CD4-positive, CD25-positive, alpha-beta regulatory T cell (primary cell): Measurements from ENCODE around the gene NOS1AP. TPM values are rescaled to one million over a fixed set of nuclear protein-coding genes. Genes with fewer than 3 reads are reported as not detected.

Experiments
- ATAC-seq, 2 donors: fragments of 150-1000 bp; cut with Tn5 transposase; one replicate each; pipeline ENCODE4 v1.10.0; 2021; ENCODE audit warnings: low read depth in 2 of 2, moderate number of reproducible peaks in 2 of 2, moderate library complexity in 1 of 2
- DNase-seq, 3 donors: peaks; one replicate each; pipeline versions ENCODE4 v3.0.0 to v3.0.0-alpha.2; 2012 to 2022; ENCODE audit warnings: mixed read lengths in 1 of 3
- H3K27ac ChIP-seq: one replicate; pipeline ENCODE4 v1.7.0; 2013; ENCODE audit warnings: mild to moderate bottlenecking, low read length; ENCODE audit not compliant: insufficient read depth, poor library complexity, severe bottlenecking
- H3K27me3 ChIP-seq: one replicate; pipeline ENCODE4 v1.7.0; 2013; ENCODE audit warnings: low read length; ENCODE audit not compliant: control insufficient read depth, insufficient read depth
- H3K36me3 ChIP-seq: one replicate; pipeline ENCODE4 v1.7.0; 2013; ENCODE audit warnings: mild to moderate bottlenecking, low read length, moderate library complexity; ENCODE audit not compliant: control insufficient read depth, insufficient read depth
- H3K4me1 ChIP-seq: 2 replicates; pipeline ENCODE4 v1.7.0; 2013; ENCODE audit warnings: mild to moderate bottlenecking, low read length; ENCODE audit not compliant: insufficient read depth, control insufficient read depth, poor library complexity, severe bottlenecking
- H3K4me3 ChIP-seq: one replicate; pipeline ENCODE4 v1.7.0; 2013; ENCODE audit warnings: low read depth, mild to moderate bottlenecking, low read length, moderate library complexity
- H3K9me3 ChIP-seq, 2 experiments: 1 replicate in 1 of 2; 2 replicates in 1 of 2; pipeline ENCODE4 v1.7.0; 2013; ENCODE audit warnings: low read length in 2 of 2, mild to moderate bottlenecking in 1 of 2, moderate library complexity in 1 of 2; ENCODE audit not compliant: control insufficient read depth in 2 of 2
- H3K27ac Mint-ChIP-seq, 3 donors: one replicate each; pipeline ENCODE4 v1.8.0; 2020 to 2022; ENCODE audit warnings: mild to moderate bottlenecking in 3 of 3, mixed read lengths in 3 of 3, moderate library complexity in 2 of 3
- H3K27me3 Mint-ChIP-seq: one replicate; pipeline ENCODE4 v1.8.0; 2022; ENCODE audit warnings: mild to moderate bottlenecking, mixed read lengths
- H3K36me3 Mint-ChIP-seq: one replicate; pipeline ENCODE4 v1.8.0; 2020; ENCODE audit warnings: mixed read lengths
- H3K4me1 Mint-ChIP-seq, 4 donors: one replicate each; pipeline ENCODE4 v1.8.0; 2020 to 2022; ENCODE audit warnings: mixed read lengths in 4 of 4, mild to moderate bottlenecking in 1 of 4
- H3K4me3 Mint-ChIP-seq, 4 donors: one replicate each; pipeline ENCODE4 v1.8.0; 2020 to 2022; ENCODE audit warnings: mild to moderate bottlenecking in 4 of 4, mixed read lengths in 4 of 4, moderate library complexity in 3 of 4
- H3K9me3 Mint-ChIP-seq, 7 donors: one replicate each; pipeline ENCODE4 v1.8.0; 2020 to 2022; ENCODE audit warnings: mixed read lengths in 7 of 7, mild to moderate bottlenecking in 3 of 7, moderate library complexity in 2 of 7
- polyA plus RNA-seq, 4 donors: library from polyadenylated mRNA; unstranded; fragments of 300-500 nt; fragmentation: Illumina TruSeq; gene quantifications; one replicate each; pipeline ENCODE4 v1.2.3, GENCODE V29; 2021
- total RNA-seq: library from RNA; stranded (reverse); gene quantifications from one replicate; pipeline ENCODE4 v1.2.3, GENCODE V29; 2022

NOS1AP gene
- total and polyA plus RNA-seq, 5 donors from 2014 or later: not detected

- H3K4me3 Mint-ChIP-seq: no peak overlapping the region
- Histone ChIP-seq H3K27ac (no peak overlapping the region), H3K4me3 (no peak overlapping the region), H3K36me3 (no peaks in the 10 kb centered on the region), H3K4me1 (no peaks in the 10 kb centered on the region), H3K9me3 (no peaks in the 10 kb centered on the region), H3K27me3 (no peaks in the 10 kb centered on the region)
- H3K9me3 Mint-ChIP-seq: peaks cover 0 to 1% (median 0%) of the 10 kb centered on the region in 7 donors
- H3K27me3 Mint-ChIP-seq: peaks cover 14% of the 10 kb centered on the region
- DNase-seq (no peak), ATAC-seq (no peak)
- no peaks in the 10 kb centered on the region for H3K36me3 Mint-ChIP-seq
- H3K4me1 Mint-ChIP-seq: no peaks in the 10 kb centered on the region
- no peak overlapping the region for H3K27ac Mint-ChIP-seq
Observed at GRCh38 chr1:162326559-162326958, 257.1 kb downstream of the NOS1AP start.

DNA sequence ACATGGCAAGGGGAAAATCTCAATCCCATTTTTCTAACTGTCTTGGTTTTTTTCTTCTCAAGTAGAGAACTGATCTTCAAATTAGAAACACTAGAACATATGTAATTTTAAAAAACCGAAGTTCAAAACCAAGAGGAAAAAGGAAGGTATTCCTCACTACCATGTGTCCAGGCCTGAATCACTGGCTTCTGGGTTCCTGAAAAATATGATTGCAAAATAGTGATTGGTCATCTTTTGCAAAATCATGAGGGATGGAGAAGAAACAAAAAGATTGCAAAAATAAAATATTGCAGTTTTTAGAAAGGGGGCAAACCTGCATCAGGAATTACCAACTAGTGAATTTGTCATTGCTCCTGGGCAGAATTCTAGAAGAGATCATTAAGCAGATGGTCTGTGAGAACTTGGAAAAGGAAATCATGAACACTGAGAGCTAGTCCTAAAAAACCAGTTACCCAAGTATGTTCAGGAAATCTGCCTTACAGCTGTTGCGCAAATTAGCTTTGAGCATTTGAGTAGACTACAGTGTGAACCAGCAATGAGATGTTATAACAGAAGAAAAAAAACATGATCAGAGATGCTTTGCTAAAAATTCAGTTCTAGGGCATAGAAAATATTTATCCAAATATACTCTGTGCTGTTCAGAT lies 257.8 kb downstream of the NOS1AP start:
- no peaks in the 10 kb centered on the region for H3K9me3 ChIP-seq
- H3K27me3 ChIP-seq: no peaks in the 10 kb centered on the region
- no peaks in the 10 kb centered on the region for H3K36me3 ChIP-seq
- Mint-ChIP-seq H3K27me3 (peaks cover 9% of the 10 kb centered on the region), H3K4me3 (no peak overlapping the region), H3K4me1 (no peaks in the 10 kb centered on the region), H3K36me3 (no peaks in the 10 kb centered on the region), H3K27ac (no peak overlapping the region), H3K9me3 (peaks cover 0 to 1% (median 0%) of the 10 kb centered on the region in 7 donors)
- no peak overlapping the region for H3K27ac ChIP-seq
- DNase-seq: no peak
- H3K4me3 ChIP-seq: no peak overlapping the region
- ATAC-seq: no peak
- H3K4me1 ChIP-seq: no peaks in the 10 kb centered on the region

GRCh38 chr1:162327788-162328165 lies 258.3 kb downstream of the NOS1AP start:
- ATAC-seq (no peak), DNase-seq (no peak)
- Histone ChIP-seq H3K4me3 (no peak overlapping the region), H3K4me1 (no peaks in the 10 kb centered on the region), H3K27me3 (no peaks in the 10 kb centered on the region), H3K9me3 (no peaks in the 10 kb centered on the region), H3K27ac (no peak overlapping the region), H3K36me3 (no peaks in the 10 kb centered on the region)
- Mint-ChIP-seq H3K4me3 (no peak overlapping the region), H3K27ac (no peak overlapping the region), H3K4me1 (no peaks in the 10 kb centered on the region), H3K27me3 (peaks cover 9% of the 10 kb centered on the region), H3K36me3 (no peaks in the 10 kb centered on the region), H3K9me3 (peaks cover 0 to 1% (median 0%) of the 10 kb centered on the region in 7 donors)

DNA sequence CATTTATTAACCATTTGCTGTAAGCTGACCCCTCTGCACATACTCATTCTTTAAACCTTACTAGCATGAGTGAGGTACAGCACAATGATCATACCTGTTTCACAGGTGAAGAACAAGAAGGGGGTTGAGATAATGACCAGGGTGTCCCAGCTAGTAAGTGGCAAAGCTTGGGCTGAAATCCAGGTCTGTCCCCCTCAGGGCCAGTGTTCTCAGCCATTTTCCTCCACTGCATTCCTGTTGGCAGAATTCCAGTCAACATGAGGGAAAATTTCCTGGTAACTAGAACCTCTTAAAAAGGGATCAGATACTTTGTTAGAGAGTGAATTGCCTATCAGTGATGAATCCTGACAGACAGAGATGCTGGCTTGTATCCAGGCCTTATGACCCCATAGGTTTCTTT lies 259.0 kb downstream of the NOS1AP start:
- peaks cover 0 to 1% (median 0%) of the 10 kb centered on the region in 7 donors for H3K9me3 Mint-ChIP-seq
- H3K27ac ChIP-seq: no peak overlapping the region
- no peak overlapping the region for H3K27ac Mint-ChIP-seq
- no peak overlapping the region for H3K4me3 Mint-ChIP-seq
- H3K27me3 ChIP-seq: no peaks in the 10 kb centered on the region
- no peaks in the 10 kb centered on the region for H3K36me3 Mint-ChIP-seq
- H3K4me3 ChIP-seq: no peak overlapping the region
- H3K9me3 ChIP-seq: no peaks in the 10 kb centered on the region
- ATAC-seq (no peak), DNase-seq (no peak)
- no peaks in the 10 kb centered on the region for H3K36me3 ChIP-seq
- peaks cover 9% of the 10 kb centered on the region for H3K27me3 Mint-ChIP-seq
- H3K4me1 Mint-ChIP-seq: no peaks in the 10 kb centered on the region
- H3K4me1 ChIP-seq: no peaks in the 10 kb centered on the region

GRCh38 chr1:162329826-162330225 lies 260.3 kb downstream of the NOS1AP start:
- DNase-seq (no peak), ATAC-seq (no peak)
- Mint-ChIP-seq H3K4me1 (no peaks in the 10 kb centered on the region), H3K36me3 (no peaks in the 10 kb centered on the region), H3K4me3 (no peak overlapping the region), H3K9me3 (peaks cover 0 to 1% (median 0%) of the 10 kb centered on the region in 7 donors), H3K27me3 (peaks cover 15% of the 10 kb centered on the region), H3K27ac (no peak overlapping the region)
- Histone ChIP-seq H3K27me3 (no peaks in the 10 kb centered on the region), H3K4me3 (no peak overlapping the region), H3K27ac (no peak overlapping the region), H3K4me1 (no peaks in the 10 kb centered on the region), H3K9me3 (no peaks in the 10 kb centered on the region), H3K36me3 (no peaks in the 10 kb centered on the region)

DNA sequence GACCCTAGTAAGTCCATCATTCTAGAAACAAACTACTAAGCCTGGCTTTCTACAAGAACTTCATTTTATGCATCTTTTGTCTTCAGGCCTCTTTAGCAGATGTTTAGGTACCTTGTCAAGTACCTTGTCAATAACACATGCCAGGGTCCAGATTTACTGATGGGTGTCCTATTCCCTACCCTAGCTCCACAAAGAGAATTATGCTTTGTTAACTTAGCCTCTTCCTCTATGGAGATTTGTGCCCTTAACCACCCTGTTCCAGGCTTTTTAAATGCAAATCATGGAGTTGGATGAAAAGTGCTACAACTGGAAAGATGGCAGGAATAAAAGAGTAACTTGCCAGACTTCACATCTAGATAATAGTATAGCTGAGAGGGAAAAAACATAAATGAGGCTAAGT lies 264.5 kb downstream of the NOS1AP start:
- Histone ChIP-seq H3K36me3 (no peaks in the 10 kb centered on the region), H3K9me3 (no peaks in the 10 kb centered on the region), H3K4me1 (no peaks in the 10 kb centered on the region), H3K27ac (no peak overlapping the region), H3K4me3 (no peak overlapping the region), H3K27me3 (no peaks in the 10 kb centered on the region)
- Mint-ChIP-seq H3K27ac (no peak overlapping the region), H3K27me3 (peaks cover 14% of the 10 kb centered on the region), H3K4me3 (no peak overlapping the region), H3K9me3 (peaks cover 0 to 1% (median 0%) of the 10 kb centered on the region in 7 donors), H3K36me3 (no peaks in the 10 kb centered on the region), H3K4me1 (no peaks in the 10 kb centered on the region)
- ATAC-seq: no peak
- DNase-seq: no peak

- no peak for ATAC-seq
- no peaks in the 10 kb centered on the region for H3K9me3 ChIP-seq
- H3K27me3 Mint-ChIP-seq: peaks cover 14% of the 10 kb centered on the region
- H3K36me3 Mint-ChIP-seq: no peaks in the 10 kb centered on the region
- no peak for DNase-seq
- no peak overlapping the region for H3K4me3 Mint-ChIP-seq
- H3K27me3 ChIP-seq: peaks cover 3% of the 10 kb centered on the region
- no peak overlapping the region for H3K27ac ChIP-seq
- H3K36me3 ChIP-seq: no peaks in the 10 kb centered on the region
- H3K4me1 Mint-ChIP-seq: no peaks in the 10 kb centered on the region
- no peak overlapping the region for H3K4me3 ChIP-seq
- H3K4me1 ChIP-seq: no peaks in the 10 kb centered on the region
- H3K9me3 Mint-ChIP-seq: peaks cover 0 to 1% (median 0%) of the 10 kb centered on the region in 7 donors
- no peak overlapping the region for H3K27ac Mint-ChIP-seq
Observed at GRCh38 chr1:162335126-162335525, 265.6 kb downstream of the NOS1AP start.

DNA sequence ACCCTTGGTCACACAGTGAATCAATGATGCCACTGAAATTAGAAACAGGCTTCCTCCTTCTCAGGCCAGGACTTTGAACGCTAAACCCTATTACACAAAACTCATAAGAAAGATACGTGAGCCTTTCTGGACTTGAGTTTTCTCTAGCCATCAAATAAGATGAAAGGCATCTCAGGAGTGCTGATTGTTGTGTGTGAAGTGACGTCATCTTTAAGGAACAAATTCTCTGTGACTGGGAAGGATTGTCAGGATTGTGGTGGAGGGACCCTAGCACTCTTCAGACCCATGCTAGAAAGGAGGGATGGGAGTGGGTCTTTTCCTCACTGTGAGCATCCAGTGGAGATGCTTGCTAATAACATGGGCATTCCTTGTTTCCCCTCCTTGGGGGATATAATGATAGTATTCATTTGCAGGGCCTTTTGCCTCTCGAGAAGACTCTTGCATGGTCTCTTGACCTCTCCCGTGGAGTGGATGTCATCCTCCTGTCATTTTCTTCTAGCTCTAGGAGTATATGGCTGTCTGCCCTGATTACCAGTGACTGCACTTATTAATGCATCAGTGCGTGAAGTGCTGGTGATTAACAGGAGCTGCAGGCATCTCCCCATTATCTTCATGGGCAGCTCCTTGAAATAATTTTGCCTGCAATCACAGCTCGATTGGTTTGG lies 267.3 kb downstream of the NOS1AP start:
- no peaks in the 10 kb centered on the region for H3K4me1 Mint-ChIP-seq
- H3K4me3 Mint-ChIP-seq: no peak overlapping the region
- Histone ChIP-seq H3K27me3 (peaks cover 3% of the 10 kb centered on the region), H3K9me3 (no peaks in the 10 kb centered on the region), H3K4me1 (no peaks in the 10 kb centered on the region), H3K27ac (no peak overlapping the region), H3K4me3 (no peak overlapping the region), H3K36me3 (no peaks in the 10 kb centered on the region)
- peaks cover 14% of the 10 kb centered on the region for H3K27me3 Mint-ChIP-seq
- H3K36me3 Mint-ChIP-seq: no peaks in the 10 kb centered on the region
- no peaks in the 10 kb centered on the region for H3K9me3 Mint-ChIP-seq
- DNase-seq: no peak
- H3K27ac Mint-ChIP-seq: no peak overlapping the region
- ATAC-seq: no peak
